Measurements from ENCODE around the gene RGS7BP. TPM values are rescaled to one million over a fixed set of nuclear protein-coding genes. Genes with fewer than 3 reads are reported as not detected.

The RGS7BP gene
- 1 to 10 TPM in 3 of 4 donors, under 1 TPM in 1; 0.33 to 3.4 (median 2.7) TPM for total RNA-seq

- peaks cover 3 to 4% of the 10 kb centered on the region in 2 donors for H3K4me1 ChIP-seq
- no peak within 1 kb of the TSS for H3K27ac ChIP-seq
- no peaks in the 10 kb centered on the region for H3K9me3 ChIP-seq
- H3K27me3 ChIP-seq = no peaks in the 10 kb centered on the region
- intact Hi-C loops (cut with DNase I) = no loop called here
- H3K36me3 ChIP-seq = no peaks in the 10 kb centered on the region
- WGBS, 2 donors = 3 to 13% methylated on average over 20 to 39 of the region's 53 CpGs
- DNase-seq = peak; percentile 39 to 53
- TF ChIP-seq POLR2A (IDR thresholded peaks at IDR 0.05) (no peak), CTCF (IDR thresholded peaks at IDR 0.05) (no peak)
- H3K4me3 ChIP-seq (replicated peaks in 1 of 3) = peak within 1 kb of the TSS; percentile 12 to 31 (median 30)
Measured at GRCh38 chr5:64505769-64506566, at the start of gene RGS7BP. TSS of gene RGS7BP (plus strand) at chr5:64506015. CDS start at chr5:64506625, 610 bp downstream.

GRCh38 chr5:64457846-64458245 is 48.0 kb upstream of the RGS7BP start:
- TF ChIP-seq POLR2A (IDR thresholded peaks at IDR 0.05) (no peak), CTCF (IDR thresholded peaks at IDR 0.05) (no peak)
- H3K4me1 ChIP-seq = no peaks in the 10 kb centered on the region
- no peaks in the 10 kb centered on the region for H3K36me3 ChIP-seq
- intact Hi-C loops (cut with DNase I) = no loop called here
- H3K27ac ChIP-seq = no peak overlapping the region
- DNase-seq = no peak
- 83 to 91% methylated on average over 1 of the region's 1 CpG for WGBS, 2 donors
- no peaks in the 10 kb centered on the region for H3K27me3 ChIP-seq
- no peak overlapping the region for H3K4me3 ChIP-seq (replicated peaks in 1 of 3)
- H3K9me3 ChIP-seq = no peaks in the 10 kb centered on the region

GRCh38 chr5:64458948-64459347 is 46.9 kb upstream of the RGS7BP start:
- H3K36me3 ChIP-seq = no peaks in the 10 kb centered on the region

GRCh38 chr5:64462391-64462790 is 43.4 kb upstream of the RGS7BP start:
- no peak overlapping the region for H3K4me3 ChIP-seq (replicated peaks in 1 of 3)
- 67 to 68% methylated on average over 4 of the region's 4 CpGs for WGBS, 2 donors
- no peaks in the 10 kb centered on the region for H3K4me1 ChIP-seq
- intact Hi-C loops (cut with DNase I) = no loop called here
- H3K36me3 ChIP-seq = no peaks in the 10 kb centered on the region
- no peaks in the 10 kb centered on the region for H3K27me3 ChIP-seq
- no peaks in the 10 kb centered on the region for H3K9me3 ChIP-seq
- DNase-seq = no peak
- no peak for TF ChIP-seq POLR2A (IDR thresholded peaks at IDR 0.05)
- no peak for TF ChIP-seq CTCF (IDR thresholded peaks at IDR 0.05)
- H3K27ac ChIP-seq = no peak overlapping the region

More at GRCh38 chr5:64458948-64459347, 46.9 kb upstream of the RGS7BP start:
- Histone ChIP-seq H3K4me3 (replicated peaks in 1 of 3) (no peak overlapping the region), H3K27ac (no peak overlapping the region), H3K4me1 (no peaks in the 10 kb centered on the region), H3K9me3 (no peaks in the 10 kb centered on the region), H3K27me3 (no peaks in the 10 kb centered on the region)
- TF ChIP-seq POLR2A (IDR thresholded peaks at IDR 0.05) (no peak), CTCF (IDR thresholded peaks at IDR 0.05) (no peak)
- 71 to 82% methylated on average over 1 to 3 of the region's 3 CpGs for WGBS, 2 donors
- intact Hi-C loops (cut with DNase I) = no loop called here
- DNase-seq = no peak

GRCh38 chr5:64486163-64486562 is 19.7 kb upstream of the RGS7BP start:
- no peak overlapping the region for H3K27ac ChIP-seq
- no peak for DNase-seq
- intact Hi-C loops (cut with DNase I) = no loop called here
- H3K9me3 ChIP-seq = no peaks in the 10 kb centered on the region
- no peak for TF ChIP-seq CTCF (IDR thresholded peaks at IDR 0.05)
- TF ChIP-seq POLR2A (IDR thresholded peaks at IDR 0.05) = no peak
- no peaks in the 10 kb centered on the region for H3K36me3 ChIP-seq
- no peaks in the 10 kb centered on the region for H3K27me3 ChIP-seq
- WGBS, 2 donors = 53 to 70% methylated on average over 2 of the region's 2 CpGs
- no peak overlapping the region for H3K4me3 ChIP-seq (replicated peaks in 1 of 3)
- no peaks in the 10 kb centered on the region for H3K4me1 ChIP-seq
